ENCODE measurements around the gene TPP2. TPM values are rescaled to one million over a fixed set of nuclear protein-coding genes. Genes with fewer than 3 reads are reported as not detected.

TPP2 gene
- total and polyA plus RNA-seq, 9 donors, result 24.0 to 50.7 (median 33.9) TPM

DNA sequence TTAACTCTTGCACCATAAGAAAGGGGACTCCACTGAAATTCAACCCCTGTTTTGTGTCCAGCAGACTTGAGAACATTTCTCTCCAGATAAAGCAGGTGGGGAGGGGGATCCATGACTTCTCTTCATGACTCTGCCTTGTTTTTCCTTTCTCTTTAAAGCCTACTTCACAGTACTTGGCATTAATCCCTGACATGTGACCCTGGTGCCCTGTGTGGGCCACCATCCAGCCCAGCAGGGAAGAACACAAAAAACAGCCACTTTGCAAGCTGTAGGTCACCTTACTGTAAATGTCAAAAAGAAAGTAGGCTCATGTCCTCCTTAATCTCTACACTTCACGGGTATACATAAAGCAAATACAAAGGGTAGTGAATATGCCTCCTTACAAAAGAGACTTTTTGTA lies 30.3 kb upstream of the TPP2 start:
- Histone ChIP-seq H3K27me3 (no peaks in the 10 kb centered on the region), H3K27ac (no peak overlapping the region), H3K4me1 (ENCODE audit: insufficient read depth) (no peaks in the 10 kb centered on the region), H3K36me3 (no peaks in the 10 kb centered on the region), H3K4me3 (no peak overlapping the region), H3K9me3 (no peaks in the 10 kb centered on the region)
- 52 to 69% (median 57%) methylated on average over 1 of the region's 1 CpG for WGBS, 3 donors
- DNase-seq, result no peak
- TF ChIP-seq, protein P1, sequence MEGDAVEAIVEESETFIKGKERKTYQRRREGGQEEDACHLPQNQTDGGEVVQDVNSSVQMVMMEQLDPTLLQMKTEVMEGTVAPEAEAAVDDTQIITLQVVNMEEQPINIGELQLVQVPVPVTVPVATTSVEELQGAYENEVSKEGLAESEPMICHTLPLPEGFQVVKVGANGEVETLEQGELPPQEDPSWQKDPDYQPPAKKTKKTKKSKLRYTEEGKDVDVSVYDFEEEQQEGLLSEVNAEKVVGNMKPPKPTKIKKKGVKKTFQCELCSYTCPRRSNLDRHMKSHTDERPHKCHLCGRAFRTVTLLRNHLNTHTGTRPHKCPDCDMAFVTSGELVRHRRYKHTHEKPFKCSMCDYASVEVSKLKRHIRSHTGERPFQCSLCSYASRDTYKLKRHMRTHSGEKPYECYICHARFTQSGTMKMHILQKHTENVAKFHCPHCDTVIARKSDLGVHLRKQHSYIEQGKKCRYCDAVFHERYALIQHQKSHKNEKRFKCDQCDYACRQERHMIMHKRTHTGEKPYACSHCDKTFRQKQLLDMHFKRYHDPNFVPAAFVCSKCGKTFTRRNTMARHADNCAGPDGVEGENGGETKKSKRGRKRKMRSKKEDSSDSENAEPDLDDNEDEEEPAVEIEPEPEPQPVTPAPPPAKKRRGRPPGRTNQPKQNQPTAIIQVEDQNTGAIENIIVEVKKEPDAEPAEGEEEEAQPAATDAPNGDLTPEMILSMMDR (IDR thresholded peaks at IDR 0.05), result no peak
- TF ChIP-seq POLR2A (IDR thresholded peaks at IDR 0.05) (no peak), EP300 (IDR thresholded peaks at IDR 0.05) (no peak)
- intact Hi-C loops (cut with DNase I), result no loop called here

DNA sequence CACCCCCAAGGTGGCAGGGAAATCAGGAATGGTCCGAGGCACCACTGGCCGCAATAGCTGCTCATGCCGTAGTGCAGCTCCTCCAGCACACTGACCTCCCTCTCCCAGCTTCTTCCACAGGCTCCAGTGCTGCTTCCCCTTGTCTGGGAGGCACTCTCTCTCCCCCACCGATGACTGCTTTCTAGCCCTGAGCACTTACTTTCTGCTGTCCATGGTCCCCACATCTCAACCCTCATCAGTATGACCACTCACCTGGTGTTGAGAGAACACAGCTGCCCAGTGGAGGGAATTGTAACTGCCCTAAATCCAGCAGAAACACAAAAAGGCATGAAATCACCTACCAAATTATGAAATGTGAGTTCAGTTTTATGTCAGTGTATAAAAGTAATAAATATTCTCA lies 28.9 kb upstream of the TPP2 start:
- no peak overlapping the region for H3K4me3 ChIP-seq
- 63 to 75% (median 68%) methylated on average over 4 of the region's 4 CpGs for WGBS, 3 donors

DNA sequence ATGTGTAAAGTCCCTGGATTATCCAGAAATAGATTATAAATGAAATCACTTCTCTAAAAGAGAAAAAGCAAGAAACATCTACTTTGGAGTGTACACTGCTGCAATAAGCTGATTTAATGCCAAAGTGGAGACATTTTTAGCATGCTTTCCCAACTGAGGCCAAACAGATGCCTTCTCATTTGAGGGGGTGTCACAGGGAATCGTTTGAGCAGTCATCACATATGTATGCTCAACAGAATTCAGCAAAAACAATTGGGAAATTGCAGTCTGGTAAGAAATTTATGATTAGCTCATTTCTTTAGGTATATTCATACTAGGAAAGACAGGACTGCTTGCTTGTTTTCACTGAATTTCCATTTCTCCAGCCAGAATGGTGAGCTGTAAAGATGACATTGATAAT lies 27.3 kb upstream of the TPP2 start:
- Histone ChIP-seq H3K36me3 (no peaks in the 10 kb centered on the region), H3K27ac (no peak overlapping the region), H3K27me3 (no peaks in the 10 kb centered on the region), H3K9me3 (no peaks in the 10 kb centered on the region), H3K4me3 (no peak overlapping the region), H3K4me1 (ENCODE audit: insufficient read depth) (no peaks in the 10 kb centered on the region)
- TF ChIP-seq, protein P1 (IDR thresholded peaks at IDR 0.05), result no peak
- TF ChIP-seq EP300 (IDR thresholded peaks at IDR 0.05), result no peak
- TF ChIP-seq POLR2A (IDR thresholded peaks at IDR 0.05), result no peak
- no peak for DNase-seq
- intact Hi-C loops (cut with DNase I), result no loop called here
- 6 to 13% (median 8%) methylated on average over 1 of the region's 1 CpG for WGBS, 3 donors

More for the DNA sequence above, 28.9 kb upstream of the TPP2 start:
- no peaks in the 10 kb centered on the region for H3K36me3 ChIP-seq
- no peak overlapping the region for H3K27ac ChIP-seq
- H3K9me3 ChIP-seq, result no peaks in the 10 kb centered on the region
- no peak for DNase-seq
- no peaks in the 10 kb centered on the region for H3K4me1 ChIP-seq (ENCODE audit: insufficient read depth)
- TF ChIP-seq EP300 (IDR thresholded peaks at IDR 0.05) (no peak), POLR2A (IDR thresholded peaks at IDR 0.05) (no peak)
- TF ChIP-seq, protein P1 (IDR thresholded peaks at IDR 0.05), result no peak
- H3K27me3 ChIP-seq, result no peaks in the 10 kb centered on the region
- intact Hi-C loops (cut with DNase I), result no loop called here

DNA sequence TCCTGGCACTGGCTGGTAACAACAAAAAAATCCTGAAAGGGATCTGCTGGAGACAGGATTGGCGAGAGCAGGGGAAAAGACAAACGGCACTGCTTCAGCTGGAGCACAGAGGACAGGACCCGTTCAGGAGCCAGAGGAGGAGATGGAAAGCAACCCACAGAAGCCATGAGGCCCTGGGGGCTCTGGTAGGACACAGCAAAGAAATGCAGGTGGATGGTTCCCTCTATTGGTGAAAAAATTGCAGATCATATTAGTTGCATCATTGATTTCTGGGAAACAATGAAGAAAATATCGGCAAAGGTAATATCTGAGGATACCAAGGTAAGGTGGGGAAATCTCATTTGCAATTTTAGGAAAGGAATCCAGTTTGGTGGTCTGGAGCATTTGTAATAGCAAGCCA lies 25.7 kb upstream of the TPP2 start:
- H3K36me3 ChIP-seq, result no peaks in the 10 kb centered on the region
- no peaks in the 10 kb centered on the region for H3K9me3 ChIP-seq
- no peak overlapping the region for H3K4me3 ChIP-seq
- H3K27ac ChIP-seq, result no peak overlapping the region
- no peaks in the 10 kb centered on the region for H3K27me3 ChIP-seq
- TF ChIP-seq POLR2A (IDR thresholded peaks at IDR 0.05) (no peak), EP300 (IDR thresholded peaks at IDR 0.05) (no peak)
- TF ChIP-seq, protein P1 (IDR thresholded peaks at IDR 0.05), result no peak
- 50 to 60% (median 54%) methylated on average over 4 of the region's 4 CpGs for WGBS, 3 donors
- H3K4me1 ChIP-seq (ENCODE audit: insufficient read depth), result no peaks in the 10 kb centered on the region
- intact Hi-C loops (cut with DNase I), result no loop called here
- DNase-seq, result no peak

DNA sequence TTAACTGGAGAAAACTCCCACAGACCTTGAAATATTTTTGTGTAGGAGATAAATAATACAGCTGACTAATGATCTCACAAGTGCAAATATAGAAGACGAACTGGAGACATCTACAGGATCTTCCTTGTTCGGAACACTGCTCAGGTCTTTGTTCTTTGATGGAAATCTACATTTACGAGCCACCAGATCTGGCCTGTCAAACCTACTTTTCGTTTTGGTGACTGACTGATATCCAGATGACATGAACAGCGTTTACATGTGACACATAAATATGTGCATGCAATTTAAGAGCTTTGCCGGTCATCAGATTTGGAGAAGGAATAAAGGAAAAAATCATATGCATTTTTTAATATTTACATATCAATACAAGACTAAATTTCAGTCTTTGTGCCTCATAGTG lies 24.5 kb upstream of the TPP2 start:
- H3K27me3 ChIP-seq, result no peaks in the 10 kb centered on the region
- H3K4me3 ChIP-seq, result no peak overlapping the region
- 31 to 41% (median 35%) methylated on average over 6 of the region's 6 CpGs for WGBS, 3 donors
- intact Hi-C loops (cut with DNase I), result no loop called here
- no peaks in the 10 kb centered on the region for H3K4me1 ChIP-seq (ENCODE audit: insufficient read depth)
- DNase-seq, result no peak
- H3K9me3 ChIP-seq, result no peaks in the 10 kb centered on the region
- H3K27ac ChIP-seq, result no peak overlapping the region
- TF ChIP-seq EP300 (IDR thresholded peaks at IDR 0.05), result no peak
- TF ChIP-seq POLR2A (IDR thresholded peaks at IDR 0.05), result no peak
- TF ChIP-seq, protein P1 (IDR thresholded peaks at IDR 0.05), result no peak
- H3K36me3 ChIP-seq, result no peaks in the 10 kb centered on the region
